ENCODE measurements around the gene RYR2.

Gene RYR2

GRCh38 chr1:237473854-237474253 lies 431.9 kb downstream of the RYR2 start:
- no peak for DNase-seq

- no peak for DNase-seq
These were observed 436.1 kb downstream of the RYR2 start for GRCh38 chr1:237478082-237478481.

- no peak for DNase-seq
These were observed 436.9 kb downstream of the RYR2 start for GRCh38 chr1:237478842-237479241.

- DNase-seq: no peak
These were observed 440.8 kb downstream of the RYR2 start for GRCh38 chr1:237482777-237483176.

- DNase-seq: no peak
These were observed 450.4 kb downstream of the RYR2 start for GRCh38 chr1:237492359-237492758.

GRCh38 chr1:237500566-237500965 lies 458.6 kb downstream of the RYR2 start:
- no peak for DNase-seq

- no peak for DNase-seq
These were observed 461.3 kb downstream of the RYR2 start for GRCh38 chr1:237503292-237503691.

- DNase-seq: no peak
These were observed 465.0 kb downstream of the RYR2 start for GRCh38 chr1:237507005-237507404.

GRCh38 chr1:237509748-237510147 lies 467.8 kb downstream of the RYR2 start:
- DNase-seq: no peak

GRCh38 chr1:237525102-237525501 lies 483.1 kb downstream of the RYR2 start:
- no peak for DNase-seq

GRCh38 chr1:237527761-237528160 lies 485.8 kb downstream of the RYR2 start:
- DNase-seq: no peak

- DNase-seq: no peak
These were observed 486.6 kb downstream of the RYR2 start for GRCh38 chr1:237528545-237528944.

GRCh38 chr1:237539055-237539454 lies 497.1 kb downstream of the RYR2 start:
- no peak for DNase-seq

- no peak for DNase-seq
These were observed 500.8 kb downstream of the RYR2 start for GRCh38 chr1:237542525-237543418.

GRCh38 chr1:237553078-237553477 lies 511.1 kb downstream of the RYR2 start:
- no peak for DNase-seq

- no peak for DNase-seq
These were observed 514.9 kb downstream of the RYR2 start for GRCh38 chr1:237556911-237557310.

GRCh38 chr1:237562242-237562823 lies 520.3 kb downstream of the RYR2 start:
- peak; percentile 5 for DNase-seq

GRCh38 chr1:237565236-237565635 lies 523.3 kb downstream of the RYR2 start:
- DNase-seq: no peak

- no peak for DNase-seq
These were observed 524.6 kb downstream of the RYR2 start for GRCh38 chr1:237566581-237566980.

- no peak for DNase-seq
These were observed 527.0 kb downstream of the RYR2 start for GRCh38 chr1:237568955-237569354.

GRCh38 chr1:237570530-237570929 lies 528.5 kb downstream of the RYR2 start:
- DNase-seq: no peak

GRCh38 chr1:237574536-237574935 lies 532.6 kb downstream of the RYR2 start:
- DNase-seq: no peak

- no peak for DNase-seq
These were observed 536.6 kb downstream of the RYR2 start for GRCh38 chr1:237578540-237578939.

- no peak for DNase-seq
These were observed 538.7 kb downstream of the RYR2 start for GRCh38 chr1:237580726-237581125.

- DNase-seq: no peak
These were observed 541.3 kb downstream of the RYR2 start for GRCh38 chr1:237583270-237583669.
